OCI-LY1 (cell line): Measurements from ENCODE around the gene GTF3A.

ENCODE experiments used
- CTCF ChIP-seq: fragments of 200-600 bp; sonication (generic), shearing (Covaris generic); IDR thresholded peaks from 2 replicates; pipeline ENCODE4 v1.5.1; 2017; ENCODE audit warnings: mild to moderate bottlenecking, antibody characterized with exemption, low read length, moderate library complexity, mixed read lengths
- EZH2 ChIP-seq: fragments of 200-600 bp; sonication (generic), shearing (Covaris generic); IDR thresholded peaks from 2 replicates; pipeline ENCODE4 v1.8.0; 2017; ENCODE audit warnings: borderline replicate concordance, mixed run types, mild to moderate bottlenecking, antibody characterized with exemption, low read length, moderate library complexity, mixed read lengths

GRCh38 chr13:27450921-27451471 lies 26.6 kb downstream of the GTF3A start:
- TF ChIP-seq CTCF (no peak), EZH2 (no peak)
